Measurements from ENCODE around the gene U2SURP.

U2SURP gene

DNA sequence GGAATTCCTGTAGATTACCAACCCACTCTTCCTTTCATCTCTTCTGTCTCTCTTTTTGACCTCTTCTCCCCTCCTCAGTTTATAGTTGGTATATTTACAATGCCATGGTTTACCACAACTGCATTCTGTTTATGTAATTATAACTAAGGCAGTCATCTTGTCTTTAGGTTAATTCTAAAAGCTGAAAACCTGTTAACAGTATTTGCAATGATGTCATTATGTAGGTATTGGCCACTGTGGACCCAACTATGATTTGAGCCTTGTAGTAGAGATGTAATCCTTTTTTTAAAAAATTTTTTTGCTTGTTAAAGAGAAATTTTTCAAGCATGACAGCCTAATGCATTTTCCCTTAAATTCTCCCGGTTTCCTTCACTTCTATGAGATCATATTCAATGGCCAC is 87.5 kb downstream of the U2SURP start:
- Histone ChIP-seq H3K36me3 (ENCODE audit: low read depth) (no peaks in the 10 kb centered on the region), H3K27me3 (ENCODE audit: insufficient read depth, poor library complexity, severe bottlenecking) (no peaks in the 10 kb centered on the region), H3K4me3 (ENCODE audit: severe bottlenecking) (no peak overlapping the region), H3K4me1 (ENCODE audit: insufficient read depth, poor library complexity, severe bottlenecking) (no peaks in the 10 kb centered on the region), H3K27ac (ENCODE audit: poor library complexity, severe bottlenecking) (no peak overlapping the region), H3K9me3 (ENCODE audit: severe bottlenecking) (no peaks in the 10 kb centered on the region)
- ATAC-seq (ENCODE audit: low read depth) = no peak
- DNase-seq (ENCODE audit: low spot score) = no peak
- TF ChIP-seq, protein P1, sequence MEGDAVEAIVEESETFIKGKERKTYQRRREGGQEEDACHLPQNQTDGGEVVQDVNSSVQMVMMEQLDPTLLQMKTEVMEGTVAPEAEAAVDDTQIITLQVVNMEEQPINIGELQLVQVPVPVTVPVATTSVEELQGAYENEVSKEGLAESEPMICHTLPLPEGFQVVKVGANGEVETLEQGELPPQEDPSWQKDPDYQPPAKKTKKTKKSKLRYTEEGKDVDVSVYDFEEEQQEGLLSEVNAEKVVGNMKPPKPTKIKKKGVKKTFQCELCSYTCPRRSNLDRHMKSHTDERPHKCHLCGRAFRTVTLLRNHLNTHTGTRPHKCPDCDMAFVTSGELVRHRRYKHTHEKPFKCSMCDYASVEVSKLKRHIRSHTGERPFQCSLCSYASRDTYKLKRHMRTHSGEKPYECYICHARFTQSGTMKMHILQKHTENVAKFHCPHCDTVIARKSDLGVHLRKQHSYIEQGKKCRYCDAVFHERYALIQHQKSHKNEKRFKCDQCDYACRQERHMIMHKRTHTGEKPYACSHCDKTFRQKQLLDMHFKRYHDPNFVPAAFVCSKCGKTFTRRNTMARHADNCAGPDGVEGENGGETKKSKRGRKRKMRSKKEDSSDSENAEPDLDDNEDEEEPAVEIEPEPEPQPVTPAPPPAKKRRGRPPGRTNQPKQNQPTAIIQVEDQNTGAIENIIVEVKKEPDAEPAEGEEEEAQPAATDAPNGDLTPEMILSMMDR (IDR thresholded peaks at IDR 0.05; ENCODE audit: poor library complexity, severe bottlenecking) = no peak

DNA sequence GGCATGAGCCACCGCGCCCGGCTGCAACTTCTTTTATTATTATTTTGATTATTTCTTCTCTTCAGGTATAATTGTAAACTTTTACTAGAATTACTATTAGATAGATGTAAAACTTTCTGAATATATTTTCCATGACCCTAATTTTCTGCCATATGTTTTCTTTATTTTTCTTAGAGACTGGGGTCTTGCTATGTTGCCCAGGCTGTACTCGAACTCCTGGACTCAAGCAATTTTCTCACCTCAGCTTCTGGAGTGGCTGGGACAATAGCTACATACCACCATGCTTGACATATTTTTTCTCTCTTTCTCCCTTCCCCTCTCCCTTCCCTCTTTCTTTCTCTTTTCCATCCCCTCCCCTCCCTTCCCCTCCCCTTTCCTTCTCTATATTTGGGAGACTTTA is 88.6 kb downstream of the U2SURP start:
- no peaks in the 10 kb centered on the region for H3K27me3 ChIP-seq (ENCODE audit: insufficient read depth, poor library complexity, severe bottlenecking)
- ATAC-seq (ENCODE audit: low read depth) = no peak
- no peaks in the 10 kb centered on the region for H3K36me3 ChIP-seq (ENCODE audit: low read depth)
- no peak overlapping the region for H3K27ac ChIP-seq (ENCODE audit: poor library complexity, severe bottlenecking)
- H3K4me1 ChIP-seq (ENCODE audit: insufficient read depth, poor library complexity, severe bottlenecking) = no peaks in the 10 kb centered on the region
- H3K4me3 ChIP-seq (ENCODE audit: severe bottlenecking) = no peak overlapping the region
- TF ChIP-seq, protein P1 (IDR thresholded peaks at IDR 0.05; ENCODE audit: poor library complexity, severe bottlenecking) = no peak
- no peaks in the 10 kb centered on the region for H3K9me3 ChIP-seq (ENCODE audit: severe bottlenecking)
- DNase-seq (ENCODE audit: low spot score) = no peak

DNA sequence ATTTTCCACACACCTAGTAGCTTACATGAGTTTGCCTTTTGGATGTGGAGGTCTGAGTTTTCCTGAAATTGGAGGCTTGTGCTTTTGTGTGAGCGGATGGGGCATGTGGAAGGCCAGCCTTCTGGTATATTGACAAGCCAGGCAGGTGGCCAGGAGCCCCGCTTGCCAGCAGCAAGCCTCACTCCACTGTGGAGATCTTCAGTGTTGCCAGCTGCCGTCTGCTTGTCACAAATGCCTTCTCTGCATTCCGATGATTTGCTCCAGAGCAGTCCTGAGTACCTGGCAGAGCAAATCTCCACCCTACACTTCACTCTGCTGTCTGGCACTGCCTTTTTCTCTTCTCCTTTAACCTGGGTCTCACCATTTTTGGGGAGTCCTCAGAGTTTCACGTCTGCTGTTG is 89.1 kb downstream of the U2SURP start:
- Histone ChIP-seq H3K27ac (ENCODE audit: poor library complexity, severe bottlenecking) (no peak overlapping the region), H3K4me3 (ENCODE audit: severe bottlenecking) (no peak overlapping the region), H3K36me3 (ENCODE audit: low read depth) (no peaks in the 10 kb centered on the region), H3K9me3 (ENCODE audit: severe bottlenecking) (no peaks in the 10 kb centered on the region), H3K27me3 (ENCODE audit: insufficient read depth, poor library complexity, severe bottlenecking) (no peaks in the 10 kb centered on the region), H3K4me1 (ENCODE audit: insufficient read depth, poor library complexity, severe bottlenecking) (no peaks in the 10 kb centered on the region)
- ATAC-seq (ENCODE audit: low read depth) (no peak), DNase-seq (ENCODE audit: low spot score) (no peak)
- TF ChIP-seq, protein P1 (IDR thresholded peaks at IDR 0.05; ENCODE audit: poor library complexity, severe bottlenecking) = no peak

DNA sequence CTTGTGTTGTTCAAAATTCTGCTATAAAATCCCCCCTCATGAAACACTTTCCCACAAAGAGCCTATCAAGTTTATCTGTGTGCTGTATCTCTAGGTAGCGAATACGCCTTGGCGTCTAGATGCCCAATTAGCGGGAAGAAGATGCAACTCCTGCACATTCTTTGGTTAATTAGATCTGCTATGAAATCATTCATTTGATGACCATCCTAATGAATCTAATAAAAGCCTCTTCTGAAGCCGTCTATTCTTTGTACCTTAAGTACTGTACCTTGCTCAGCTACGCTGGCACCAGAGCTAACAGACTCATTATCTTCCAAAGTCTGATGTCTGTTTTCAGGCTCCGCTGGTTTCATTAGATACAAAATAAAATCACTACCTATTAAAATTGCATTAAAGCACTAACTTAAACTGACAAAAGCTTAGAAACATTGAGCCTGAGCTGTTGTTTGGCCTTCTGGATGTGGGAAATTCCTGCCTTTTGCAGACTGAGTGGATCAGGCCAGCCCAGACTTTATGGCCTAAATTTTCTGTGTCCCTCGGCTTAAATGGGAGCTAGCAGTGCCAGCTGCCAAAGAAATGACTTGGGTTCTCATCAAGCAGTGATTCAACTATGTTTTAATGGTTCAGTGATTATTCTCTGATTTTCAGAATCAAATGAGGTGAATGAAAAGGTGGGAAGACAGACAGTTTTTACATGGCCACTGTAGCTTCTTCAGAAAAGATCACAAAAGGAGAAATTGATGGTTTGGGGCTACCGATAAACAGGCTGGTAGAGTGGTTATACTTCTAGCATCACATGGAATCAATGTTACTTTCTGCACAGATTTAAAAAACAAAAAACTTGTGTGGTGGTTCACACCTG is 89.8 kb downstream of the U2SURP start:
- Histone ChIP-seq H3K36me3 (ENCODE audit: low read depth) (no peaks in the 10 kb centered on the region), H3K9me3 (ENCODE audit: severe bottlenecking) (no peaks in the 10 kb centered on the region), H3K27me3 (ENCODE audit: insufficient read depth, poor library complexity, severe bottlenecking) (no peaks in the 10 kb centered on the region), H3K4me1 (ENCODE audit: insufficient read depth, poor library complexity, severe bottlenecking) (no peaks in the 10 kb centered on the region), H3K27ac (ENCODE audit: poor library complexity, severe bottlenecking) (no peak overlapping the region), H3K4me3 (ENCODE audit: severe bottlenecking) (no peak overlapping the region)
- DNase-seq (ENCODE audit: low spot score) = no peak
- ATAC-seq (ENCODE audit: low read depth) = no peak
- TF ChIP-seq, protein P1 (IDR thresholded peaks at IDR 0.05; ENCODE audit: poor library complexity, severe bottlenecking) = no peak

DNA sequence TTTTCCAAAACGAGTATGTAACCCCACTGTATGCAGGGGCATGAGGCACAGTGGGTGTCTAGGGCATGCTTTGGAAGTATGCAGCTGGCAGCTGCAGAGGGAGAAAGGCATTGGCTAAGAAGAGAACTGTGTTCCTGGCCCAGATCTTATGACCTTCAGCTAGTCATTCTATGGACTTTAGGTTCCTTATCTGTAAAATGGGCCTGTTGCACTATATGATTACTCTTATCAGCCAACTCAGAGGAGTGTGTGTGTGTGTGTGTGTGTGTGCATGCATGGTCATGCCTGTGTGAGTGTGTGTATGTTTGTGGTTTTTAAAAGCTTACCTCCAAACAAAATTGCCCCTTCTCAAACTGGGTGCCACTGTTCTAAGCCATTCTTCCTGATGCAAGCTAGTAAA is 90.8 kb downstream of the U2SURP start:
- TF ChIP-seq, protein P1 (IDR thresholded peaks at IDR 0.05; ENCODE audit: poor library complexity, severe bottlenecking) = no peak
- Histone ChIP-seq H3K9me3 (ENCODE audit: severe bottlenecking) (no peaks in the 10 kb centered on the region), H3K4me1 (ENCODE audit: insufficient read depth, poor library complexity, severe bottlenecking) (no peaks in the 10 kb centered on the region), H3K27ac (ENCODE audit: poor library complexity, severe bottlenecking) (no peak overlapping the region), H3K27me3 (ENCODE audit: insufficient read depth, poor library complexity, severe bottlenecking) (no peaks in the 10 kb centered on the region), H3K36me3 (ENCODE audit: low read depth) (no peaks in the 10 kb centered on the region), H3K4me3 (ENCODE audit: severe bottlenecking) (no peak overlapping the region)
- DNase-seq (ENCODE audit: low spot score) (no peak), ATAC-seq (ENCODE audit: low read depth) (no peak)
